ENCODE data around the gene AQP11. TPM values are rescaled to one million over a fixed set of nuclear protein-coding genes. Genes with fewer than 3 reads are reported as not detected.
"Not testable (repeated sequence)": the region's sequence is repeated elsewhere in the genome, so short reads cannot be mapped to it uniquely, and the experiment has no call there.

AQP11 gene
- total RNA-seq, 1 experiment from 2014 or later, result 0.20 TPM

GRCh38 chr11:77569676-77570070 is 20.1 kb upstream of the AQP11 start:
- no peaks in the 10 kb centered on the region for H3K4me1 ChIP-seq (ENCODE audit: control insufficient read depth in 1 of 2, insufficient read depth in 2 of 2, low read length in 2 of 2)
- ATAC-seq (no peak), DNase-seq (ENCODE audit: low read depth, low spot score) (no peak)
- POLR2A ChIA-PET, result no interaction called here
- RAD21 ChIA-PET (ENCODE audit: low non-redundant PET in 1 of 2, low total read pairs in 2 of 2, uncharacterized antibody in 2 of 2, unreplicated experiment in 2 of 2), result no interaction called here
- no peak for TF ChIP-seq JUND (IDR thresholded peaks at IDR 0.05)
- TF ChIP-seq TCF7L2 (IDR thresholded peaks at IDR 0.05; ENCODE audit: borderline replicate concordance, extremely low read depth, insufficient read depth, insufficient read length), result no peak
- no peak for TF ChIP-seq SRF (IDR thresholded peaks at IDR 0.05; ENCODE audit: low read depth)
- no peak for TF ChIP-seq MAX (IDR thresholded peaks at IDR 0.05)
- no peak for TF ChIP-seq ZFX (IDR thresholded peaks at IDR 0.05)
- TF ChIP-seq RAD21 (IDR thresholded peaks at IDR 0.05; ENCODE audit: low read depth), result no peak
- no peak for TF ChIP-seq CBX3 (IDR thresholded peaks at IDR 0.05; ENCODE audit: low read depth)
- TF ChIP-seq EZH2phosphoT487 (IDR thresholded peaks at IDR 0.05; ENCODE audit: borderline replicate concordance), result no peak
- no peak for TF ChIP-seq REST (IDR thresholded peaks at IDR 0.05; ENCODE audit: low read depth)
- no peak for TF ChIP-seq CTCF (IDR thresholded peaks at IDR 0.05 in 2 of 3, conservative IDR thresholded peaks at IDR 0.05 in 1 of 3; ENCODE audit: borderline replicate concordance in 1 of 3, insufficient read depth in 1 of 3, low read depth in 2 of 3, low read length in 2 of 3)
- no peak for TF ChIP-seq ATF3 (IDR thresholded peaks at IDR 0.05)
- TF ChIP-seq EZH2 (IDR thresholded peaks at IDR 0.05), result no peak
- TF ChIP-seq ZNF274 (IDR thresholded peaks at IDR 0.05; ENCODE audit: low read depth, low read length), result no peak
- no peak for TF ChIP-seq CEBPB (IDR thresholded peaks at IDR 0.05; ENCODE audit: low read depth)
- TF ChIP-seq ELF1 (IDR thresholded peaks at IDR 0.05; ENCODE audit: borderline replicate concordance, low read depth), result no peak
- H3K27ac ChIP-seq (ENCODE audit: low read depth, low read length), result no peak overlapping the region
- no peaks in the 10 kb centered on the region for H3K9me2 ChIP-seq (ENCODE audit: insufficient read depth)
- H3K9ac ChIP-seq (ENCODE audit: low read length), result no peak overlapping the region
- H2AFZ ChIP-seq (ENCODE audit: low read depth, low read length, poor library complexity, severe bottlenecking), result no peak overlapping the region
- H4K20me1 ChIP-seq (ENCODE audit: insufficient read depth), result no peaks in the 10 kb centered on the region
- no peaks in the 10 kb centered on the region for H3K9me3 ChIP-seq (ENCODE audit: control insufficient read depth in 1 of 2, insufficient read depth in 1 of 2, low read depth in 1 of 2, low read length in 2 of 2)
- H3K79me2 ChIP-seq (ENCODE audit: insufficient read depth, low read length), result no peaks in the 10 kb centered on the region
- H3K4me2 ChIP-seq (ENCODE audit: low read length), result no peak overlapping the region
- CTCF ChIA-PET, result no interaction called here
- H3K4me3 ChIP-seq (replicated peaks in 1 of 2; ENCODE audit: low read depth in 1 of 2, low read length in 2 of 2), result no peak overlapping the region
- H3K27me3 ChIP-seq (ENCODE audit: insufficient read depth, low read length), result no peaks in the 10 kb centered on the region
- H3K36me3 ChIP-seq (ENCODE audit: control insufficient read depth in 1 of 2, insufficient read depth in 2 of 2, low read length in 2 of 2), result no peaks in the 10 kb centered on the region
- BruUV-seq (replicated peaks), result no TSS peak
- intact Hi-C loops (cut with micrococcal nuclease), result no loop called here

- H2AFZ ChIP-seq (ENCODE audit: low read depth, low read length, poor library complexity, severe bottlenecking); H3K4me1 ChIP-seq (ENCODE audit: control insufficient read depth in 1 of 2, insufficient read depth in 2 of 2, low read length in 2 of 2); H3K9ac ChIP-seq (ENCODE audit: low read length); BruUV-seq (replicated peaks); H3K4me3 ChIP-seq (replicated peaks in 1 of 2; ENCODE audit: low read depth in 1 of 2, low read length in 2 of 2); H4K20me1 ChIP-seq (ENCODE audit: insufficient read depth); RAD21 ChIA-PET (ENCODE audit: low non-redundant PET in 1 of 2, low total read pairs in 2 of 2, uncharacterized antibody in 2 of 2, unreplicated experiment in 2 of 2); POLR2A ChIA-PET; H3K79me2 ChIP-seq (ENCODE audit: insufficient read depth, low read length); CTCF ChIA-PET; H3K36me3 ChIP-seq (ENCODE audit: control insufficient read depth in 1 of 2, insufficient read depth in 2 of 2, low read length in 2 of 2); ATAC-seq; H3K4me2 ChIP-seq (ENCODE audit: low read length); H3K27me3 ChIP-seq (ENCODE audit: insufficient read depth, low read length); H3K9me2 ChIP-seq (ENCODE audit: insufficient read depth); H3K27ac ChIP-seq (ENCODE audit: low read depth, low read length); intact Hi-C loops (cut with micrococcal nuclease); DNase-seq (ENCODE audit: low read depth, low spot score); H3K9me3 ChIP-seq (ENCODE audit: control insufficient read depth in 1 of 2, insufficient read depth in 1 of 2, low read depth in 1 of 2, low read length in 2 of 2): not testable (repeated sequence)
Observed at GRCh38 chr11:77570896-77571295, 18.9 kb upstream of the AQP11 start.
